Measurements from ENCODE around the gene NOS2.

The NOS2 gene

GRCh38 chr17:27811961-27812360 lies 11.6 kb upstream of the NOS2 start:
- Histone ChIP-seq H3K79me2 (ENCODE audit: insufficient read depth, low read depth) (no peaks in the 10 kb centered on the region), H3K27ac (no peak overlapping the region), H3K4me2 (no peak overlapping the region), H3K36me3 (ENCODE audit: insufficient read depth) (no peaks in the 10 kb centered on the region), H3K9ac (no peak overlapping the region), H3K4me1 (ENCODE audit: low read depth, poor library complexity, severe bottlenecking) (peaks cover 38% of the 10 kb centered on the region), H2AFZ (ENCODE audit: low read depth) (no peak overlapping the region), H3K4me3 (IDR thresholded peaks at IDR 0.05; ENCODE audit: insufficient read depth, low read depth, low read length) (no peak overlapping the region), H4K20me1 (ENCODE audit: insufficient read depth) (no peaks in the 10 kb centered on the region), H3K27me3 (ENCODE audit: insufficient read depth, low read depth) (no peaks in the 10 kb centered on the region)
- TF ChIP-seq, protein P1, sequence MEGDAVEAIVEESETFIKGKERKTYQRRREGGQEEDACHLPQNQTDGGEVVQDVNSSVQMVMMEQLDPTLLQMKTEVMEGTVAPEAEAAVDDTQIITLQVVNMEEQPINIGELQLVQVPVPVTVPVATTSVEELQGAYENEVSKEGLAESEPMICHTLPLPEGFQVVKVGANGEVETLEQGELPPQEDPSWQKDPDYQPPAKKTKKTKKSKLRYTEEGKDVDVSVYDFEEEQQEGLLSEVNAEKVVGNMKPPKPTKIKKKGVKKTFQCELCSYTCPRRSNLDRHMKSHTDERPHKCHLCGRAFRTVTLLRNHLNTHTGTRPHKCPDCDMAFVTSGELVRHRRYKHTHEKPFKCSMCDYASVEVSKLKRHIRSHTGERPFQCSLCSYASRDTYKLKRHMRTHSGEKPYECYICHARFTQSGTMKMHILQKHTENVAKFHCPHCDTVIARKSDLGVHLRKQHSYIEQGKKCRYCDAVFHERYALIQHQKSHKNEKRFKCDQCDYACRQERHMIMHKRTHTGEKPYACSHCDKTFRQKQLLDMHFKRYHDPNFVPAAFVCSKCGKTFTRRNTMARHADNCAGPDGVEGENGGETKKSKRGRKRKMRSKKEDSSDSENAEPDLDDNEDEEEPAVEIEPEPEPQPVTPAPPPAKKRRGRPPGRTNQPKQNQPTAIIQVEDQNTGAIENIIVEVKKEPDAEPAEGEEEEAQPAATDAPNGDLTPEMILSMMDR (conservative IDR thresholded peaks at IDR 0.05; ENCODE audit: low read depth, low read length), result no peak

GRCh38 chr17:27810902-27811557 lies 10.7 kb upstream of the NOS2 start:
- H2AFZ ChIP-seq (ENCODE audit: low read depth), result peak overlapping the region; percentile 80
- peak overlapping the region; percentile 44; the same call in 1 of the 2 replicates for H3K27ac ChIP-seq
- no peaks in the 10 kb centered on the region for H3K27me3 ChIP-seq (ENCODE audit: insufficient read depth, low read depth)
- peaks cover 41% of the 10 kb centered on the region for H3K4me1 ChIP-seq (ENCODE audit: low read depth, poor library complexity, severe bottlenecking)
- peak overlapping the region; percentile 26; the same call in 1 of the 2 replicates for H3K9ac ChIP-seq
- TF ChIP-seq, protein P1 (conservative IDR thresholded peaks at IDR 0.05; ENCODE audit: low read depth, low read length), result no peak
- no peak overlapping the region for H3K4me3 ChIP-seq (IDR thresholded peaks at IDR 0.05; ENCODE audit: insufficient read depth, low read depth, low read length)
- H3K79me2 ChIP-seq (ENCODE audit: insufficient read depth, low read depth), result no peaks in the 10 kb centered on the region
- H4K20me1 ChIP-seq (ENCODE audit: insufficient read depth), result no peaks in the 10 kb centered on the region
- H3K4me2 ChIP-seq, result peak overlapping the region; percentile 93; the same call in 1 of the 2 replicates
- no peaks in the 10 kb centered on the region for H3K36me3 ChIP-seq (ENCODE audit: insufficient read depth)

DNA sequence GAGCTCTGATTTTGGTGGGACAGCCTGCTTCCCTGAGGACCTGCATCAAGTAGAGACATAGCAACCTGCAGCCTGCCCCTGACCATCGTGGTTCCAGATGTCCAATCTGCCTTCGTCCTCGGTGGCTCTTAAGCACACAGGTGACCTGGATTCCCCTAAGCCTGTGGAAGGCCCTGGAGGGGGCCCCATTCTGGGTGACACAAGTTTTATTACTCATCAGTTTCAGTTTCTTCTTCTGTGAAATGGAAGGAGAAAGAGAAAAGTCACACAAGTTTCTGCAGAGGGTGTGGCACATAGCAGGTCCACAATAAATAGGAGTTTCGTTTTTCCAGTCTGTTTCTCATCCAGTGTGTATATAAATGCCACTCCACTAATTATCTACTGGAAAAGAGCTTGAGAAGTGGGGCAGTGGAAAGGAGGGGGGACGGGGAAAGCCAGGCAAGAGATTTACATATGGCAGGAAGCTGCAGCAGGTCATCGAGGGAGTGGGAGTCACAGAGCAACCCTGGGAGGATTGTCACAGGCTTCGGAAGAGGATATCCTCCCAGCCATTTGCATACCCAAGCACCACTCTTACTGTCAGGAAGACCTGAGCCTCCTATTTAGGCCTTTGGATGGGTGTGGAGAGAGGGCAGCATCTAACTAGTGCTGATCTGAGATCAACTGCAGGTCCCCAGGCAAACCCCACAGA lies 10.0 kb upstream of the NOS2 start:
- peak overlapping the region; percentile 93 for H3K4me2 ChIP-seq
- peak overlapping the region; percentile 80 for H2AFZ ChIP-seq (ENCODE audit: low read depth)
- no peaks in the 10 kb centered on the region for H3K27me3 ChIP-seq (ENCODE audit: insufficient read depth, low read depth)
- H3K79me2 ChIP-seq (ENCODE audit: insufficient read depth, low read depth), result no peaks in the 10 kb centered on the region
- no peaks in the 10 kb centered on the region for H3K36me3 ChIP-seq (ENCODE audit: insufficient read depth)
- peak overlapping the region; percentile 44; the same call in 1 of the 2 replicates for H3K27ac ChIP-seq
- no peaks in the 10 kb centered on the region for H4K20me1 ChIP-seq (ENCODE audit: insufficient read depth)
- peak overlapping the region; percentile 26; the same call in 1 of the 2 replicates for H3K9ac ChIP-seq
- TF ChIP-seq, protein P1 (conservative IDR thresholded peaks at IDR 0.05; ENCODE audit: low read depth, low read length), result no peak
- peaks cover 47% of the 10 kb centered on the region for H3K4me1 ChIP-seq (ENCODE audit: low read depth, poor library complexity, severe bottlenecking)
- H3K4me3 ChIP-seq (IDR thresholded peaks at IDR 0.05; ENCODE audit: insufficient read depth, low read depth, low read length), result no peak overlapping the region

GRCh38 chr17:27809555-27809954 lies 9.2 kb upstream of the NOS2 start:
- Histone ChIP-seq H3K4me1 (ENCODE audit: low read depth, poor library complexity, severe bottlenecking) (peaks cover 47% of the 10 kb centered on the region), H3K36me3 (ENCODE audit: insufficient read depth) (no peaks in the 10 kb centered on the region), H3K4me2 (peak overlapping the region; percentile 93; the same call in 1 of the 2 replicates), H4K20me1 (ENCODE audit: insufficient read depth) (no peaks in the 10 kb centered on the region), H3K79me2 (ENCODE audit: insufficient read depth, low read depth) (no peaks in the 10 kb centered on the region), H3K27me3 (ENCODE audit: insufficient read depth, low read depth) (no peaks in the 10 kb centered on the region), H2AFZ (ENCODE audit: low read depth) (no peak overlapping the region), H3K27ac (no peak overlapping the region), H3K9ac (no peak overlapping the region), H3K4me3 (IDR thresholded peaks at IDR 0.05; ENCODE audit: insufficient read depth, low read depth, low read length) (no peak overlapping the region)
- TF ChIP-seq, protein P1 (conservative IDR thresholded peaks at IDR 0.05; ENCODE audit: low read depth, low read length), result no peak
